HCT116 (cell line): Measurements from ENCODE around the gene GNAI1. TPM values are rescaled to one million over a fixed set of nuclear protein-coding genes. Genes with fewer than 3 reads are reported as not detected.

Source experiments
- ATAC-seq: fragments of 200-7000 bp; cut with Tn5 transposase; 2 replicates; pipeline ENCODE4 v1.9.1; 2020; ENCODE audit warnings: mild to moderate bottlenecking, moderate library complexity
- BruUV-seq: library from RNA; stranded (reverse); fragments of 400-500 nt; replicated peaks from 2 replicates; lab custom pipeline; 2021; lab: Mats Ljungman, UMichigan
- CTCF ChIA-PET: fragments of 300-600 bp; sonication (Branson Sonifier 250); formaldehyde crosslinking; loops from one replicate; lab custom pipeline; 2021; ENCODE audit warnings: antibody characterized with exemption; lab: Charles Lee
- POLR2A ChIA-PET: fragments of 300-600, 350-600 bp; sonication (Branson Sonifier 250); formaldehyde crosslinking; loops from one replicate; lab custom pipeline; 2021; ENCODE audit warnings: antibody characterized with exemption; lab: Charles Lee
- RAD21 ChIA-PET, 2 experiments: fragments of 300-600 bp; sonication (Branson Sonifier 250); formaldehyde crosslinking; loops; one replicate each; lab custom pipeline; 2023; ENCODE audit warnings: low total read pairs in 2 of 2; ENCODE audit not compliant: uncharacterized antibody in 2 of 2, unreplicated experiment in 2 of 2, low non-redundant PET in 1 of 2; lab: Charles Lee
- DNase-seq: peaks from one replicate; pipeline ENCODE4 v3.0.0-alpha.2; 2010; ENCODE audit warnings: low read depth, low spot score
- H2AFZ ChIP-seq: fragments of 200-600 bp; shearing (Covaris generic), sonication (generic); 2 replicates; pipeline ENCODE4 v1.6.1; 2017; ENCODE audit warnings: low read depth, mixed run types, mixed read lengths, antibody characterized with exemption, low read length; ENCODE audit not compliant: poor library complexity, severe bottlenecking
- H3K27ac ChIP-seq: 2 replicates; pipeline ENCODE4 v1.5.1; 2012; ENCODE audit warnings: low read depth, low read length
- H3K27me3 ChIP-seq: fragments of 200-600 bp; sonication (generic); 2 replicates; pipeline ENCODE4 v1.6.1; 2016; ENCODE audit warnings: mixed run types, low read length, mixed read lengths; ENCODE audit not compliant: insufficient read depth
- H3K36me3 ChIP-seq, 2 experiments: fragments of 200-500 bp in 1 of 2; fragments of 200-600 bp in 1 of 2; sonication (Bioruptor generic) in 1 of 2; sonication (generic) in 1 of 2; 2 replicates each; pipeline versions ENCODE4 v1.5.1 to v1.6.1; 2014 to 2016; ENCODE audit warnings: low read length in 2 of 2, inconsistent platforms in 1 of 2, mixed read lengths in 1 of 2, mixed run types in 1 of 2; ENCODE audit not compliant: insufficient read depth in 2 of 2, control insufficient read depth in 1 of 2
- H3K4me1 ChIP-seq, 2 experiments: fragments of 200-600 bp in 1 of 2; sonication (generic) in 1 of 2; 2 replicates each; pipeline versions ENCODE4 v1.5.1 to v1.6.1; 2012 to 2017; ENCODE audit warnings: low read length in 2 of 2, inconsistent platforms in 1 of 2, mild to moderate bottlenecking in 1 of 2, mixed read lengths in 1 of 2, mixed run types in 1 of 2, moderate library complexity in 1 of 2; ENCODE audit not compliant: insufficient read depth in 2 of 2, control insufficient read depth in 1 of 2
- H3K4me2 ChIP-seq: fragments of 200-600 bp; sonication (generic); 2 replicates; pipeline ENCODE4 v1.6.1; 2017; ENCODE audit warnings: mixed run types, low read length, mixed read lengths
- H3K4me3 ChIP-seq, 2 experiments: fragments of 200-600 bp in 1 of 2; sonication (generic) in 1 of 2; replicated peaks in 1 of 2; 2 replicates each; pipeline ENCODE4 v1.5.1; 2011 to 2016; ENCODE audit warnings: low read length in 2 of 2, control low read depth in 1 of 2, low read depth in 1 of 2, mild to moderate bottlenecking in 1 of 2, mixed read lengths in 1 of 2, mixed run types in 1 of 2
- H3K79me2 ChIP-seq: fragments of 200-600 bp; sonication (generic); 2 replicates; pipeline ENCODE4 v1.6.1; 2017; ENCODE audit warnings: mild to moderate bottlenecking, mixed run types, low read length, moderate library complexity, mixed read lengths; ENCODE audit not compliant: insufficient read depth
- H3K9ac ChIP-seq: fragments of 200-600 bp; sonication (generic); 2 replicates; pipeline ENCODE4 v1.6.1; 2016; ENCODE audit warnings: low read length, mixed read lengths
- H3K9me2 ChIP-seq: fragments of 200-600 bp; sonication (generic), shearing (Covaris generic); 2 replicates; pipeline ENCODE4 v1.6.1; 2017; ENCODE audit warnings: mixed run types, mild to moderate bottlenecking, moderate library complexity; ENCODE audit not compliant: insufficient read depth
- H3K9me3 ChIP-seq, 2 experiments: fragments of 200-500 bp in 1 of 2; fragments of 200-600 bp in 1 of 2; sonication (Bioruptor generic) in 1 of 2; sonication (generic) in 1 of 2; 2 replicates each; pipeline ENCODE4 v1.6.1; 2014 to 2017; ENCODE audit warnings: low read length in 2 of 2, mixed read lengths in 2 of 2, inconsistent platforms in 1 of 2, low read depth in 1 of 2, mild to moderate bottlenecking in 1 of 2, mixed run types in 1 of 2, moderate library complexity in 1 of 2; ENCODE audit not compliant: control insufficient read depth in 1 of 2, insufficient read depth in 1 of 2
- H4K20me1 ChIP-seq: fragments of 200-600 bp; sonication (generic), shearing (Covaris generic); 2 replicates; pipeline ENCODE4 v1.6.1; 2017; ENCODE audit warnings: mixed run types, mild to moderate bottlenecking, moderate library complexity; ENCODE audit not compliant: insufficient read depth
- CEBPB ChIP-seq: IDR thresholded peaks from 2 replicates; pipeline ENCODE4 v1.6.1; 2012; ENCODE audit warnings: low read depth
- FOSL1 ChIP-seq: IDR thresholded peaks from 2 replicates; pipeline ENCODE4 v1.6.1; 2012; ENCODE audit warnings: low read depth
- JUND ChIP-seq: IDR thresholded peaks from 2 replicates; pipeline ENCODE4 v1.6.1; 2012
- YY1 ChIP-seq: IDR thresholded peaks from 2 replicates; pipeline ENCODE4 v1.6.1; 2011; ENCODE audit warnings: low read length, low read depth, moderate library complexity, mild to moderate bottlenecking; ENCODE audit not compliant: insufficient replicate concordance; ENCODE audit errors: extremely low read depth
- intact Hi-C: fragments of 100-400 bp; cut with micrococcal nuclease; formaldehyde crosslinking; loops from 2 replicates; pipeline ENCODE4 v1.10.0; 2022
- total RNA-seq: library from RNA; stranded (reverse); gene quantifications from one replicate; pipeline ENCODE4 v1.2.1, GENCODE V29; 2021; ENCODE audit not compliant: unreplicated experiment

GNAI1 gene
- total RNA-seq, 1 experiment from 2014 or later = 148 TPM

GRCh38 chr7:80273327-80273726, 138.7 kb downstream of the GNAI1 start (continued):
- no peak for TF ChIP-seq YY1
- TF ChIP-seq CEBPB = peak; percentile 73

GRCh38 chr7:80275192-80275605, 140.6 kb downstream of the GNAI1 start:
- Histone ChIP-seq H3K27me3 (no peaks in the 10 kb centered on the region), H3K9ac (peak overlapping the region; percentile 55), H3K36me3 (no peaks in the 10 kb centered on the region), H3K9me3 (no peaks in the 10 kb centered on the region), H3K9me2 (no peaks in the 10 kb centered on the region), H3K79me2 (no peaks in the 10 kb centered on the region), H2AFZ (peak overlapping the region; percentile 77), H4K20me1 (no peaks in the 10 kb centered on the region), H3K4me1 (peaks cover 83 to 95% of the 10 kb centered on the region in 2 experiments), H3K4me2 (peak overlapping the region; percentile 67), H3K4me3 (peak overlapping the region in 1 of 2 experiments; percentile 37; a peak in 1 of 4 replicates), H3K27ac (peak overlapping the region; percentile 99)
- no TSS peak for BruUV-seq
- DNase-seq = no peak
- no peak for ATAC-seq
- ChIA-PET CTCF (no interaction called here), RAD21 (no interaction called here), POLR2A (no interaction called here)
- TF ChIP-seq FOSL1 (0 out of 2 replicates have a peak, but pooled peaks have one; percentile 19), JUND (no peak)
- intact Hi-C loops = loop anchor here (5.0 kb wide), 2 partner anchors 138 to 188 kb away; no protein-coding TSS in a partner anchor
